GM08714 (cell line): Measurements from ENCODE around the gene CENPI.

Experiments used
- H3K4me3 ChIP-seq: fragments of 200-500 bp; sonication (Bioruptor generic); 2 replicates; pipeline ENCODE4 v1.5.1; 2014; ENCODE audit warnings: mild to moderate bottlenecking, low read length, inconsistent platforms
- ZNF274 ChIP-seq: IDR thresholded peaks from 2 replicates; pipeline ENCODE4 v1.6.1; 2012; ENCODE audit warnings: mild to moderate bottlenecking, low read depth, low read length

Gene CENPI

DNA sequence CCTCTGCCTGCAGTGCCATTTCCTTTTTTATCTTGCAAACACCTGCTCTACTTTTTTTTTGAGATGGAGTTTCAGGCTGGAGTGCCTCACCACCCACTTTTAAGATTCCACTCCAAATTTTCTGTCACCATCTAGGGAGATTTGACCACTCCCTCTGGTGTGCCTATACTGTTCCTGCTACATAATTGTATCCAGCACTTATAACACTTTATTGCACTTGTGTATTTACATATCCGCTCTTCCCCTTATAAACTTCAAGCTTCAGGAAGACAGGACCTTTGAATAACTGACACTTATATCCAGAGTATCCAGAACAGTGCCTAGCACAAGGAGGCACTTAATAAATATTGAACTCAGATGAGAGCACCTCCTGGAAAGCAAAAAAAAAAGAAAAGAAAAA is 6.2 kb upstream of the CENPI start:
- no peak for TF ChIP-seq ZNF274
- no peak overlapping the region for H3K4me3 ChIP-seq

DNA sequence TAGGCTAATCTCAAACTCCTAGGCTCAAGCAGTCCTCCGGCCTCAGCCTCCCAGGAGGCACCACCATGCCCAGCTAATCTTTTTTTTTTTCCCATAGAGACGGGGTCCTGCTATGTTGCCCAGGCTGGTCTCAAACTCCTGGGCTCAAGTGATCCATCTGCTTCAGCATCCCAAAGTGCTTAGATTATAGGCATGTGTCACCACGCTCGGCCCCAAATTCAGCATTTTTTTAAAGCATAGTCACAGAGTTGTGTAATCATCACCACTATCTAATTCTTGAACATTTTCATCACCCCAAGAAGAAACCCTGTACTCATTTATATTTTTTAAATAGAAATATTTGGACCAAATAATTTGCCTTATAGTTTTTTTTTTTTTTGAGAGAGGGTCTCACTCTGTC is 10.3 kb downstream of the CENPI start:
- no peak overlapping the region for H3K4me3 ChIP-seq
- no peak for TF ChIP-seq ZNF274

DNA sequence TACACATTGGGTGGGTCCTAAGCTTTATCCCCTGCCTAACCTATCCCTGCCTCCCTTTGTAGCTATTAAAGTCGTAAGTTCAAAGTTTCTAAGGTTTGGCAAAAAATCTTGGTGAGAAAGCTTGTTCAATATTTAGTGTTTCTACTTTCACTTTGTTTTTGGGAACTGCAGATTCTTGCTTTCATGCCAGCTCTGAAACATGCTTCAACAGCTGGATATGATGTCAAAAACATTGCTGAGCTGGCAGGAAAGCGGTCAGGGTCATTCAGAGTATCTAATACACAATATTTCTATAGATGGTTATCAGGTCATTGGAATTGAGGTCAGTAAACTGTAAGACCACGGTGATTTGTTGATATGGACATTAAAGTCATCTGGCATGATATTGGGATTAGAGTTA is 19.7 kb downstream of the CENPI start:
- H3K4me3 ChIP-seq: no peak overlapping the region
- TF ChIP-seq ZNF274: no peak

DNA sequence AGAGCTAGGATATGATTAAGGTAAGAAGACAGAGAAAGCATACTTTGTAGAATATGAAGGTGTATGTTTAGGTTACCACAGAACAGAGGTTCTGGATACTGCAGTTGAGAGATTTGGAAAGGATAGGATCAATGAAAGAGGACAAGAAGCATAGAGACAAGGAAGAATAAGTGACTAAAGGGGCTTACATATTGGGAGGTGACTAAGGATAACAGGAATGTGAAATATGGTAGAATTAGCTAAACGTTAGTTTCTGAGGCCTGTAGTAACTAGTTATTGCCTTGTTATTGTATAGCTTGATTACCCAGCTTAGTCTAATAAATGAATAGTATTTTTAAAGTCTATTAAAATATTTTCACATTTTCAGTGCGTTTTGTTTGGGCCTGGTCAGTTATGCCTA is 38.2 kb downstream of the CENPI start:
- H3K4me3 ChIP-seq: no peak overlapping the region
- TF ChIP-seq ZNF274: no peak
